Measurements from ENCODE around the gene OR10A4.
"Not testable (repeated sequence)": the region's sequence is repeated elsewhere in the genome, so short reads cannot be mapped to it uniquely, and the experiment has no call there.

The OR10A4 gene

GRCh38 chr11:6895010-6895409 lies 18.6 kb downstream of the OR10A4 start:
- DNase-seq = no peak

- DNase-seq = no peak
Observed at GRCh38 chr11:6898911-6899310, 22.5 kb downstream of the OR10A4 start.

GRCh38 chr11:6900327-6900999 lies 24.0 kb downstream of the OR10A4 start:
- DNase-seq = no peak

- DNase-seq = not testable (repeated sequence)
Observed at GRCh38 chr11:6904804-6905203, 28.4 kb downstream of the OR10A4 start.

GRCh38 chr11:6911378-6911777 lies 35.0 kb downstream of the OR10A4 start:
- DNase-seq = no peak

- no peak for DNase-seq
Observed at GRCh38 chr11:6911948-6912347, 35.5 kb downstream of the OR10A4 start.

GRCh38 chr11:6919698-6920097 lies 43.3 kb downstream of the OR10A4 start:
- DNase-seq = no peak

- no peak for DNase-seq
Observed at GRCh38 chr11:6920702-6921101, 44.3 kb downstream of the OR10A4 start, which contains the start of gene OR2D3. Gene OR2D3 (plus strand): TSS chr11:6921002. CDS start chr11:6921002, 0 bp downstream.

- no peak for DNase-seq
Observed at GRCh38 chr11:6925007-6925577, 48.7 kb downstream of the OR10A4 start.

GRCh38 chr11:6925636-6926207 lies 49.3 kb downstream of the OR10A4 start:
- peak in 2 of 51 donors; percentile 6 to 15 for DNase-seq

- DNase-seq = peak in 36 of 51 donors; percentile 2 to 50 (median 25)
Observed at GRCh38 chr11:6926208-6927029, 50.0 kb downstream of the OR10A4 start, which contains the start of gene ZNF215. Gene ZNF215 (plus strand): TSS chr11:6926426. CDS start chr11:6932273, 5,847 bp downstream.

GRCh38 chr11:6927030-6927617 lies 50.7 kb downstream of the OR10A4 start:
- no peak for DNase-seq

Data from hypothalamus (tissue), 51 donors.